Body of pancreas (tissue), 4 donors: Measurements from ENCODE around the gene CACNA1G. TPM values are rescaled to one million over a fixed set of nuclear protein-coding genes. Genes with fewer than 3 reads are reported as not detected.

Experiments used
- ATAC-seq: fragments of 150-250 bp; one replicate; pipeline ENCODE4 v1.9.1; 2016
- DNase-seq, 4 donors: peaks; one replicate each; pipeline ENCODE4 v3.0.0-alpha.2; 2019
- H3K27ac ChIP-seq, 4 donors: fragments of 200-600 bp; sonication (generic); 1 replicate in 3 of 4; 2 replicates in 1 of 4; pipeline versions ENCODE4 v1.5.1 to v1.6.1; 2016 to 2019; ENCODE audit warnings: mild to moderate bottlenecking in 1 of 4, mixed read lengths in 1 of 4, moderate library complexity in 1 of 4
- H3K27me3 ChIP-seq, 2 donors: fragments of 200-600 bp; sonication (generic); one replicate each; pipeline ENCODE4 v1.6.0; 2016; ENCODE audit warnings: mild to moderate bottlenecking in 1 of 2
- H3K36me3 ChIP-seq, 2 donors: fragments of 200-600 bp; sonication (generic); replicated peaks in 1 of 2; 2 replicates each; pipeline ENCODE4 v1.5.1; 2016; ENCODE audit warnings: low read depth in 2 of 2; ENCODE audit not compliant: insufficient read depth in 1 of 2
- H3K4me1 ChIP-seq: fragments of 200-600 bp; sonication (generic); one replicate; pipeline ENCODE4 v1.6.0; 2016
- H3K4me3 ChIP-seq, 2 donors: fragments of 200-600 bp; sonication (generic); 1 replicate in 1 of 2; 2 replicates in 1 of 2; pipeline ENCODE4 v1.5.1; 2016 to 2019
- H3K9me3 ChIP-seq, 3 donors: fragments of 200-600 bp; sonication (generic); 1 replicate in 2 of 3; 2 replicates in 1 of 3; pipeline ENCODE4 v1.5.1; 2016
- POLR2A ChIP-seq, 3 donors: fragments of 450-650 bp; IDR thresholded peaks; one replicate each; pipeline ENCODE4 v1.6.1; 2016; ENCODE audit warnings: antibody characterized with exemption in 3 of 3, mild to moderate bottlenecking in 2 of 3
- WGBS, 2 donors: methylation state at CpG; one replicate each; pipeline ENCODE4 v1.1.5; 2017; 5-methylcytosine and 5-hydroxymethylcytosine counted together
- intact Hi-C: fragments of 100-400 bp; cut with DNase I; formaldehyde crosslinking; loops from one replicate; pipeline ENCODE4 v1.15.1; 2023
- total RNA-seq, 2 donors: library from RNA; depleted of rRNA; stranded (reverse); fragments of >200 nt; gene quantifications; one replicate each; pipeline ENCODE4 v1.1.0, GENCODE V29; 2016
- TF ChIP-seq, protein P1 (sequence below), 7 experiments: fragments of 450-650 bp in 4 of 7; fragments of 200-600 bp in 3 of 7; sonication (generic) in 3 of 7; IDR thresholded peaks; one replicate each; pipeline ENCODE4 v1.5.1; 2016 to 2019; ENCODE audit warnings: antibody characterized with exemption in 7 of 7

The CACNA1G gene
- total RNA-seq, 2 donors from 2014 or later: 0.26 to 0.33 TPM

GRCh38 chr17:50570528-50570927, 10.0 kb downstream of the CACNA1G start:
- intact Hi-C loops: no loop called here
- ATAC-seq: no peak

GRCh38 chr17:50571681-50572080, 11.2 kb downstream of the CACNA1G start:
- ATAC-seq: no peak
- intact Hi-C loops: no loop called here
- Histone ChIP-seq H3K4me3 (no peak overlapping the region), H3K36me3 (no peaks in the 10 kb centered on the region), H3K4me1 (no peaks in the 10 kb centered on the region), H3K9me3 (no peaks in the 10 kb centered on the region), H3K27ac (no peak overlapping the region), H3K27me3 (no peaks in the 10 kb centered on the region)
- WGBS, 2 donors: 74 to 83% methylated on average over 12 to 18 of the region's 19 CpGs
- TF ChIP-seq, protein P1, sequence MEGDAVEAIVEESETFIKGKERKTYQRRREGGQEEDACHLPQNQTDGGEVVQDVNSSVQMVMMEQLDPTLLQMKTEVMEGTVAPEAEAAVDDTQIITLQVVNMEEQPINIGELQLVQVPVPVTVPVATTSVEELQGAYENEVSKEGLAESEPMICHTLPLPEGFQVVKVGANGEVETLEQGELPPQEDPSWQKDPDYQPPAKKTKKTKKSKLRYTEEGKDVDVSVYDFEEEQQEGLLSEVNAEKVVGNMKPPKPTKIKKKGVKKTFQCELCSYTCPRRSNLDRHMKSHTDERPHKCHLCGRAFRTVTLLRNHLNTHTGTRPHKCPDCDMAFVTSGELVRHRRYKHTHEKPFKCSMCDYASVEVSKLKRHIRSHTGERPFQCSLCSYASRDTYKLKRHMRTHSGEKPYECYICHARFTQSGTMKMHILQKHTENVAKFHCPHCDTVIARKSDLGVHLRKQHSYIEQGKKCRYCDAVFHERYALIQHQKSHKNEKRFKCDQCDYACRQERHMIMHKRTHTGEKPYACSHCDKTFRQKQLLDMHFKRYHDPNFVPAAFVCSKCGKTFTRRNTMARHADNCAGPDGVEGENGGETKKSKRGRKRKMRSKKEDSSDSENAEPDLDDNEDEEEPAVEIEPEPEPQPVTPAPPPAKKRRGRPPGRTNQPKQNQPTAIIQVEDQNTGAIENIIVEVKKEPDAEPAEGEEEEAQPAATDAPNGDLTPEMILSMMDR (IDR thresholded peaks at IDR 0.05): no peak
- no peak for TF ChIP-seq POLR2A (IDR thresholded peaks at IDR 0.05)
- DNase-seq: no peak

More at GRCh38 chr17:50570528-50570927, 10.0 kb downstream of the CACNA1G start:
- Histone ChIP-seq H3K27ac (no peak overlapping the region), H3K9me3 (no peaks in the 10 kb centered on the region), H3K4me1 (no peaks in the 10 kb centered on the region), H3K4me3 (no peak overlapping the region), H3K27me3 (no peaks in the 10 kb centered on the region), H3K36me3 (no peaks in the 10 kb centered on the region)
- no peak for TF ChIP-seq POLR2A (IDR thresholded peaks at IDR 0.05)
- TF ChIP-seq, protein P1 (IDR thresholded peaks at IDR 0.05): no peak
- 73 to 81% methylated on average over 6 to 7 of the region's 7 CpGs for WGBS, 2 donors
- no peak for DNase-seq

GRCh38 chr17:50572541-50572940, 12.0 kb downstream of the CACNA1G start:
- H3K9me3 ChIP-seq: no peaks in the 10 kb centered on the region
- DNase-seq (no peak), ATAC-seq (no peak)
- no peak for TF ChIP-seq POLR2A (IDR thresholded peaks at IDR 0.05)
- TF ChIP-seq, protein P1 (IDR thresholded peaks at IDR 0.05): no peak
- no peaks in the 10 kb centered on the region for H3K36me3 ChIP-seq
- H3K4me3 ChIP-seq: no peak overlapping the region
- H3K27ac ChIP-seq: no peak overlapping the region
- 90 to 92% methylated on average over 4 to 20 of the region's 20 CpGs for WGBS, 2 donors
- no peaks in the 10 kb centered on the region for H3K27me3 ChIP-seq
- H3K4me1 ChIP-seq: no peaks in the 10 kb centered on the region
- intact Hi-C loops: no loop called here

DNA sequence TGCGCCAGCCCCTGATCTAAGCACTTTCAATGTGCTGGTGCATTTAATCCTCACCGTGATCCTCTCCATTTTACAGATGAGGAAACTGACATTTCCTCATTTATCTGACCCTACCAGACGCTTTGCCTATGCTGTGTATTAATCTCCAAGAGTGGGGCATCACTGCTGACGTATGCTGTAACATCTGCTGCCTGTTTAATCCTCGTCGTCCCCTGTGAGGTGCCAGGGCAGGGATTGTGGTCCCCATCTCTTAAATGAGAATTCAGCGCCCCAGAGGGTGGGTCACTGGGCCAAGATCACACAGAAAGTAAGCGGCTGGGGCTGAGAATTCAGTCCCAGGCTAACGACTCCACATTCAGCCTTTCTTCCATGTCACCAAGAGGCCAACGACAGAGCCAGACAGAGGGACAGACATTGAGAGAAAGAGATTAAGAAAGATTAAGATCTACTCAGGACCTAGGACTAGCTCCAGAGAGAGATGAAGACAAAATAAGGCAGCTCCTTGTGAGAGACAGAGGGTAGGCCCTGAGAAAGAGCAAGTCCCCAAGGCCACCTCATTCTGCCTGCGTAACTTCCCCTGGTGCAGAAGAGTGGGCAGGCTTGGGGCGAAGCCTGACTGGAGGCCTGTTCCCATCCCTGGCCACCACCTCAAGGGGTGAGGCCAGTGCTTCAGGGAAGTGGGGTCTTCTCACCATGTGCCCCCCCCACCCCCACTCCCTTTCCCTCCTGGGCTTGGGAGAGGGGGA, 13.5 kb downstream of the CACNA1G start:
- intact Hi-C loops: no loop called here
- ATAC-seq (no peak), DNase-seq (no peak)
- no peak overlapping the region for H3K4me3 ChIP-seq
- WGBS, 2 donors: 79 to 87% methylated on average over 10 to 12 of the region's 12 CpGs
- H3K27ac ChIP-seq: no peak overlapping the region
- no peaks in the 10 kb centered on the region for H3K4me1 ChIP-seq
- H3K36me3 ChIP-seq: no peaks in the 10 kb centered on the region
- no peaks in the 10 kb centered on the region for H3K27me3 ChIP-seq
- no peaks in the 10 kb centered on the region for H3K9me3 ChIP-seq
- TF ChIP-seq, protein P1 (IDR thresholded peaks at IDR 0.05): no peak
- TF ChIP-seq POLR2A (IDR thresholded peaks at IDR 0.05): no peak
